ENCODE measurements around the gene CD83.

GRCh38 chr6:14166839-14167238 lies 49.3 kb downstream of the CD83 start:
- TF ChIP-seq POLR2A (IDR thresholded peaks at IDR 0.05): no peak
- no peak for TF ChIP-seq CTCF (IDR thresholded peaks at IDR 0.05)
